Dendritic cell treated with granulocyte-macrophage colony-stimulating factor and Interleukin-4, amounts not matched to agents 40 ng/mL and 50 ng/mL, for 4 days (primary cell): ENCODE data around the gene RBBP5.
A peak's percentile ranks its signal among the peaks of the same experiment; 100 is the strongest.

ENCODE experiments used
- H3K27ac Mint-ChIP-seq: one replicate; pipeline ENCODE4 v1.8.0; 2022; ENCODE audit warnings: mild to moderate bottlenecking, mixed read lengths
- H3K27me3 Mint-ChIP-seq: one replicate; pipeline ENCODE4 v1.8.0; 2022; ENCODE audit warnings: mild to moderate bottlenecking, mixed read lengths
- H3K36me3 Mint-ChIP-seq: one replicate; pipeline ENCODE4 v1.8.0; 2022; ENCODE audit warnings: low read depth, mixed read lengths
- H3K4me1 Mint-ChIP-seq: one replicate; pipeline ENCODE4 v1.8.0; 2022; ENCODE audit warnings: low read depth, mixed read lengths
- H3K4me3 Mint-ChIP-seq: one replicate; pipeline ENCODE4 v1.8.0; 2022; ENCODE audit warnings: mild to moderate bottlenecking, moderate library complexity, mixed read lengths
- H3K9me3 Mint-ChIP-seq: one replicate; pipeline ENCODE4 v1.8.0; 2022; ENCODE audit warnings: mixed read lengths
- intact Hi-C: fragments of 100-400 bp; cut with micrococcal nuclease; formaldehyde crosslinking; loops from one replicate; pipeline ENCODE4 v1.15.0; 2022

Gene RBBP5

GRCh38 chr1:205144751-205145150 lies 23.0 kb upstream of the RBBP5 start:
- intact Hi-C loops = no loop called here

GRCh38 chr1:205144046-205144720 lies 22.4 kb upstream of the RBBP5 start:
- no peak overlapping the region for H3K4me3 Mint-ChIP-seq
- intact Hi-C loops = no loop called here
- no peak overlapping the region for H3K27ac Mint-ChIP-seq
- no peaks in the 10 kb centered on the region for H3K27me3 Mint-ChIP-seq
- no peaks in the 10 kb centered on the region for H3K9me3 Mint-ChIP-seq
- peaks cover 16% of the 10 kb centered on the region for H3K4me1 Mint-ChIP-seq
- H3K36me3 Mint-ChIP-seq = peaks cover 48% of the 10 kb centered on the region

More at GRCh38 chr1:205144751-205145150, 23.0 kb upstream of the RBBP5 start:
- no peak overlapping the region for H3K4me3 Mint-ChIP-seq
- peaks cover 54% of the 10 kb centered on the region for H3K36me3 Mint-ChIP-seq
- H3K9me3 Mint-ChIP-seq = no peaks in the 10 kb centered on the region
- no peak overlapping the region for H3K27ac Mint-ChIP-seq
- H3K4me1 Mint-ChIP-seq = peaks cover 10% of the 10 kb centered on the region
- H3K27me3 Mint-ChIP-seq = no peaks in the 10 kb centered on the region

- no peak overlapping the region for H3K4me3 Mint-ChIP-seq
- H3K9me3 Mint-ChIP-seq = no peaks in the 10 kb centered on the region
- H3K4me1 Mint-ChIP-seq = peaks cover 33% of the 10 kb centered on the region
- H3K27ac Mint-ChIP-seq = no peak overlapping the region
- H3K36me3 Mint-ChIP-seq = peaks cover 27% of the 10 kb centered on the region
- no peaks in the 10 kb centered on the region for H3K27me3 Mint-ChIP-seq
- intact Hi-C loops = no loop called here
Measured at GRCh38 chr1:205142102-205142469, 20.3 kb upstream of the RBBP5 start.

DNA sequence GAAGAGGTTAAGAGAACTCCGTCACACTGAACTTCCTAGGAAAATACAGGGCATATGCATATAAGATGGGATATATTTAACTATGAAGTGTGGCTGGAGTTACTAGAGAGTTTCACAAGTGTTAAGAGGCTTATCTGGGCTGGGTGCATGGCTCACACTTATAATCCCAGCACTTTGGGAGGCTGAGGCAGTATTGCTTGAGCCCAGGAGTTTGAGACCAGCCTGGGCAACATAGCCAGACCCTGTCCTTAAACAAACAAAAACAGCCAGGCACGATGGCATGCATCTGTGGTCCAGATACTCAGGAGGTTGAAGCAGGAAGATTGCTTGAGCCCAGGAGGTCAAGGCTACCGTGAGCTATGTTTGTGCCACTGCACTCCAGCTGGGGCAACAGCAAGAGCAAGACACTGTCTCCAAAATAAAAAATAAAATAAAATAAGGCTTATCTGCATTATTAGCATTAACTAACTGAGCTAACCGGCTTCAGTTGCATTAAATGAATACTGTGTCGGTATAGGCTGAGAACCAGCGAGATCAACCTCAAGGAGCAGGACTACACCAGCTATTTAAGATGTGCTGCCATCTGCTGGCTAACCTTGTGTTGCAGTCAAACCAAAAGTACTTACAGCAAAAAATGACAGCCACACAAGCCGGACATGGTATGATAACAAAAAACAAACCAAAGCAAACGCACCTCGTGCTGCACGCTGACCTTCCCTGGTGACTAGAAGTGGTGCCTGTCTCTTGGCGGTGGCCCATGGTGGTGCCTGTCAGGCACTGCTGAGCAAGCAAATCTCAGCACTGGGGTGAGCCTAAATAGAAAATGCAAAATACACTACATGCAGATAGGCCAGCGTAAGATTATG lies 19.7 kb upstream of the RBBP5 start:
- intact Hi-C loops = loop anchor here (1.0 kb wide), 2 partner anchors 19 to 152 kb away; no protein-coding TSS in a partner anchor
- Mint-ChIP-seq H3K4me1 (peaks cover 33% of the 10 kb centered on the region), H3K9me3 (no peaks in the 10 kb centered on the region), H3K27ac (no peak overlapping the region), H3K4me3 (no peak overlapping the region), H3K36me3 (peaks cover 22% of the 10 kb centered on the region), H3K27me3 (no peaks in the 10 kb centered on the region)

DNA sequence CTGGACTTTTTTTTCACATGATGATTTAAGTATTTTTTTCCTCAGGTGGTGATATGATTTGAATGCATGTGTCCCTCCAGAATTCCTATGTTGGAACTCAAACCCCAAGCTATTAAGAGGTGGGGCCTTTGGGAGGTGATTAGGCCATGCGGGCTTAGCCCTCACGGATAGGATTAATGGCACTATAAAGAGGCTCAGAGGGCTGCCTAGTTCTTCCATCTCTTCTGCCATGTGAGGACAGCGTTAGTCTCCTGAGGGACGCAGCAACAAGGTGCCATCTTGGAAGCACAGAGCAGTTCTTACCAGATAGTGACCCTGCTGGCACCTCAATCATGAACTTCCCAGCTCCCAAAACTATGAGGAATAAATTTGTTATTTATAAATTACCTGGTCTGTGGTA lies 18.3 kb upstream of the RBBP5 start:
- intact Hi-C loops = no loop called here
- Mint-ChIP-seq H3K9me3 (no peaks in the 10 kb centered on the region), H3K4me3 (no peak overlapping the region), H3K36me3 (peaks cover 11% of the 10 kb centered on the region), H3K27me3 (no peaks in the 10 kb centered on the region), H3K4me1 (peaks cover 33% of the 10 kb centered on the region), H3K27ac (no peak overlapping the region)

GRCh38 chr1:205137901-205138300 lies 16.1 kb upstream of the RBBP5 start:
- Mint-ChIP-seq H3K27ac (peak overlapping the region; percentile 79), H3K9me3 (no peaks in the 10 kb centered on the region), H3K27me3 (no peaks in the 10 kb centered on the region), H3K4me1 (peaks cover 33% of the 10 kb centered on the region), H3K4me3 (no peak overlapping the region), H3K36me3 (no peaks in the 10 kb centered on the region)
- intact Hi-C loops = no loop called here

- no peak overlapping the region for H3K4me3 Mint-ChIP-seq
- no peaks in the 10 kb centered on the region for H3K9me3 Mint-ChIP-seq
- H3K36me3 Mint-ChIP-seq = no peaks in the 10 kb centered on the region
- intact Hi-C loops = no loop called here
- no peak overlapping the region for H3K27ac Mint-ChIP-seq
- H3K4me1 Mint-ChIP-seq = peaks cover 8% of the 10 kb centered on the region
- H3K27me3 Mint-ChIP-seq = no peaks in the 10 kb centered on the region
Measured at GRCh38 chr1:205133287-205133686, 11.5 kb upstream of the RBBP5 start.

- H3K4me3 Mint-ChIP-seq = no peak overlapping the region
- H3K4me1 Mint-ChIP-seq = peaks cover 5% of the 10 kb centered on the region
- no peaks in the 10 kb centered on the region for H3K36me3 Mint-ChIP-seq
- H3K9me3 Mint-ChIP-seq = no peaks in the 10 kb centered on the region
- H3K27ac Mint-ChIP-seq = no peak overlapping the region
- no peaks in the 10 kb centered on the region for H3K27me3 Mint-ChIP-seq
- intact Hi-C loops = no loop called here
Measured at GRCh38 chr1:205129447-205130029, 7.8 kb upstream of the RBBP5 start.

- intact Hi-C loops = no loop called here
- Mint-ChIP-seq H3K4me3 (no peak overlapping the region), H3K27me3 (no peaks in the 10 kb centered on the region), H3K36me3 (no peaks in the 10 kb centered on the region), H3K27ac (no peak overlapping the region), H3K9me3 (no peaks in the 10 kb centered on the region), H3K4me1 (peaks cover 5% of the 10 kb centered on the region)
Measured at GRCh38 chr1:205128050-205128449, 6.3 kb upstream of the RBBP5 start.

- Mint-ChIP-seq H3K4me3 (no peak overlapping the region), H3K4me1 (peaks cover 5% of the 10 kb centered on the region), H3K36me3 (no peaks in the 10 kb centered on the region), H3K9me3 (no peaks in the 10 kb centered on the region), H3K27ac (peak overlapping the region; percentile 50), H3K27me3 (no peaks in the 10 kb centered on the region)
- intact Hi-C loops = no loop called here
Measured at GRCh38 chr1:205127646-205128045, 5.9 kb upstream of the RBBP5 start.

DNA sequence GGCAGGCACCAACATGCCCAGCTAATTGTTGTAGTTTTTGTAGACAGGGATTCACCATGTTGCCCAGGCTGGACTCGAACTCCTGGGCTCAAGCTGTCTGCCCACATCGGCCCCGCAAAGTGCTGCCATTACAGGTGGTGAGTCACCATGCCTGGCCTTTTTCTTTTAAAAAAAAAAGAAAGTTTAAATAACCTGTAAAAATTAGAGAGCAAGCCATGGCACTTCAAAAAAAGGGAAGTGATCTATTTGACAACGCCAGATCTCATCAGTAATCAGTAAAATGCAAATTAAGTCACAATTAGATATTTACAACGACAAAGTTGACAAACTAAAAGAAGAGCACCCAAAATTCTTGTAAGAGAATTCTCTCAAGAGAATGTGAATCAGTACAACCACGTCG lies 2.9 kb upstream of the RBBP5 start:
- Mint-ChIP-seq H3K9me3 (no peaks in the 10 kb centered on the region), H3K4me1 (peaks cover 22% of the 10 kb centered on the region), H3K4me3 (no peak overlapping the region), H3K27ac (peak overlapping the region; percentile 15), H3K27me3 (no peaks in the 10 kb centered on the region), H3K36me3 (peaks cover 16% of the 10 kb centered on the region)
- intact Hi-C loops = loop anchor here (5.0 kb wide), 1 partner anchor 133 kb away; no protein-coding TSS in a partner anchor

- H3K4me1 Mint-ChIP-seq = peaks cover 37% of the 10 kb centered on the region
- peaks cover 37% of the 10 kb centered on the region for H3K36me3 Mint-ChIP-seq
Measured at GRCh38 chr1:205122489-205122882, 708 bp upstream of the RBBP5 start.

DNA sequence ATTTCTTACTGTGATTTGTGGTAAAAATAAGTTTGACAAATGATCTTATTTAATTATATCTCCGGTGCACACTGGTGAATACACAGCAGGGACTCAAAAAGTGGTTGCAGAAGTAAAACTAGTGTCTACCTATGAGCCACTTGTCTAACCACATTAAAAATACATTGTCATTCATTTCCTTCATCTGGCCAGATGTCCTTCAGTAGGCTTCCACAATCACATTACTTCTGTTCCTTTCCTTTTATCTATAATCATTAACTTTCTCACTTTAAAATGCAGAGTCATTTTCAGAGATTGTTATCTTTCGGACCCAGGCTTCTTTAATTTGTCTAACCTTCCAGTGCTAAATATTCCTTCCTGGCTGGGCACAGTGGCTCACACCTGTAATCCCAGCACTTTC lies 3.0 kb downstream of the RBBP5 start:
- H3K4me1 Mint-ChIP-seq = peaks cover 32% of the 10 kb centered on the region
- intact Hi-C loops = no loop called here
- peak overlapping the region; percentile 64 for H3K27ac Mint-ChIP-seq
- H3K4me3 Mint-ChIP-seq = no peak overlapping the region
- no peaks in the 10 kb centered on the region for H3K9me3 Mint-ChIP-seq
- no peaks in the 10 kb centered on the region for H3K27me3 Mint-ChIP-seq
- peaks cover 59% of the 10 kb centered on the region for H3K36me3 Mint-ChIP-seq

More at GRCh38 chr1:205122489-205122882, 708 bp upstream of the RBBP5 start:
- no peaks in the 10 kb centered on the region for H3K27me3 Mint-ChIP-seq
- intact Hi-C loops = loop anchor here (1.0 to 5.0 kb wide), 3 partner anchors 19 to 135 kb away; partner anchors contain the start of gene DSTYK
- H3K27ac Mint-ChIP-seq = peak overlapping the region; percentile 92
- peak overlapping the region; percentile 99 for H3K4me3 Mint-ChIP-seq
- no peaks in the 10 kb centered on the region for H3K9me3 Mint-ChIP-seq

DNA sequence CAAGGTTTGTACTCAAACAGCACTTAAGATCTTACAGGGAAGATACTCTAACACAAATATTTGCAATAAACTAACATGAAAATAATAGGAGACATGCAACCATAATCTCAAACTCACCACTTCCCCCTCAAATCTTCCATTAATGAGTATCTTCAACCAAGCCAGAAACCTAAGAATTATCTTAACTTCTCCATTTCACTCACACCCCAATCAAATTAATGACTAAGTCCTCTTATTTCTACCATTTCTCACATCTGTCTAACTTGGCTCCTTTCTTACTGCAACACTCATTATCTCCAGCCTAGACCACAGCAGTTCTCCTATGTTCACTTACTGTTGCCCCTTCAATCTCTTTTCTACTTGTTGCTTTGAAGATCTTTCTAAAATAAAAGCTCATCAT lies 10.4 kb downstream of the RBBP5 start:
- Mint-ChIP-seq H3K9me3 (no peaks in the 10 kb centered on the region), H3K27ac (no peak overlapping the region), H3K4me3 (no peak overlapping the region), H3K36me3 (peaks cover 75% of the 10 kb centered on the region), H3K4me1 (peaks cover 7% of the 10 kb centered on the region), H3K27me3 (no peaks in the 10 kb centered on the region)
- intact Hi-C loops = no loop called here
